ENCODE data around the gene MAP4K4.

MAP4K4 gene

GRCh38 chr2:101815739-101816391 lies 118.4 kb downstream of the MAP4K4 start:
- no peak for DNase-seq (ENCODE audit: low read depth)

- no peak for DNase-seq (ENCODE audit: low read depth)
Measured at GRCh38 chr2:101816598-101816997, 119.1 kb downstream of the MAP4K4 start.

DNA sequence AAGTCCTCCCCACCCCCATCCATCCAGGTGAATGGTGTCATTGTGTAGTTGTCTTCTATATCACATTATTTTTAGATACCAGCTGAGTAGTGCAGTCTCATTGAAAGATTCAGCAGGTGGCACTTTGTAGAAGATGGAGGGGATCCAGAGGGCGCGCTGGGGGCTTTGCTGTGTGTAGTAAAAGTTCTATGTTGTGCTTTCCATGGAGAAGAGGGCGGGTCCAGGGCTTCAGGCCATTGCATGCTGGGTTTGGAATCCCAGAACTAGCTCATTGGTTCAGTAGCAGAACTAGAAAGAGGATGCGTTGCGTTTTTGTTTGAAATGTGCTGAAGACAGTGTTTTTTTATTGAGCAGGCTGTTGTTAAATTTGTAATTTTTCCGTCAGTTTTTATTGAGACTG lies 120.0 kb downstream of the MAP4K4 start:
- DNase-seq (ENCODE audit: low read depth): no peak

- no peak for DNase-seq (ENCODE audit: low read depth)
Measured at GRCh38 chr2:101818531-101819451, 121.3 kb downstream of the MAP4K4 start.

DNA sequence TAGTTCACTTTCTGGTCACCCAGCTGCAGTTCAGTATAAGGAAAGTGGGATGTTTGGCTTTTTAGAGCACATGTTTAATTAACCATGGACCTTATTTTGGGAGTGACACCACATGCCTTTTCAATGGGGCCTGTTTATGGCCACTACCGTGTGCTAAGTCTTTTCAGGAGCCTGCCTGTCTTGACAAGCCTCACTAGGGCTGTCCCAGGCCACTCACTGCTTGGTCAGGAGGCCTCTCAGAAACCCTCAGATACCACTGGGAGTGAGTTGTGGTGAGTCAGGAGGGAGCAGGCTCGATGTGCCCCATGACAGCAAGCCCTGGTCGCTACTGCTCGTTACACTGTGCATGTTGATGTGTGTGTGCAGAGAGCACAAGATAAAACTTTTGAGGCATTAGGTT lies 123.0 kb downstream of the MAP4K4 start:
- no peak for DNase-seq (ENCODE audit: low read depth)

DNA sequence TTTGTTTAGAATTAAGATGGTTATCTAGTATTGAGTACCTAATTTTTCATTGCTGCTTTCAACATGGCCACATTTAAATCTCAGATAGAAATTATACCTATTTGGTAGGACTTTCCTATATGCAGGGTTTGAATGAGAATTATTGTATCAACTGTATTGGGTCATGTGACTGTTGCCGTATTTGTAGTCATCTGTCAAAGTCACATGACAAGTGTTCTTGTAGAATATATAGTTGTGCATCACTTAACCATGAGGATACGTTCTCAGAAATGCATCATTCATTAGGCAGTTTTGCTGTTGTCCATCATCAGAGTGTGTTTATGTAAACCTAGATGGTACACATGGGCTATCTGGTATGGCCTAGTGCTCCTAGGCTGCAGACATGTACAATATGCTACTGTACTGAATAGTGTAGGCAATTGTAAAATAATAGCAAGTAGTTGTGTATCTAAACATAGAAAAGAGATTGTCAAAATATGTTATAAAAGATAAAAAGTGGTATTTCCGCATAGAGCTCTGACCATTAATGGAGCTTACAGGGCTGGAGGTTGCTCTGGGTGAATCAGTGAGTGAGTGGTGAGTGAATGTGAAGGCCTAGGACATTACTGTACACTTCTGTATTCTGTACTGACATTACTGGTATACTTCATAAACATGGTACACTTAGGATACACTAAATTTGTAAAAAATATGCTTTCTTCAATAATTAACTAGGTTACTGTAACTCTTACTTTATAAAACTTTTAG lies 123.7 kb downstream of the MAP4K4 start:
- DNase-seq (ENCODE audit: low read depth): no peak

- no peak for DNase-seq (ENCODE audit: low read depth)
Measured at GRCh38 chr2:101821828-101822458, 124.4 kb downstream of the MAP4K4 start.

DNA sequence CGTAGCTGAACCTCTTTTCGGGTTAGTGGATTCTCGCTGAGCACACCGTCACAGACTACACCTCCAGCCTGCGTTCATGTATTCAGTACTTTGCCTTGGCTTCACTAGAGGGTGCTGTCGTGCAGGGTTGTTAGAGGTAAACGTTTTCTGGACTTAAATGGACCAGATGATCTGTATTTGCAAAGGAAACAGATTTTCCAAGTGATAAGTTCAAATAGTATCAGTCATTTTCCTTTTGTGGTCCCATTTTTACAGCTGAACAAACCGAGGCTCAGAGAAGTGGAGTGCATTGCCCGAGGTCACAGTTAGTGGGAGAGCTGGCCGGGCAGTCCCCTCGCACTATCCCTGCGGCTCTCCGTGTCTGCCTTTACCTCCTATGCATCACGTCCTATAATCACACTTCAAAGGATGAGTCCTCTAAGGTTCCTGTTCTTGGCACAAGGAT lies 125.9 kb downstream of the MAP4K4 start:
- DNase-seq (ENCODE audit: low read depth): peak; percentile 61

GRCh38 chr2:101823859-101824258 lies 126.4 kb downstream of the MAP4K4 start:
- no peak for DNase-seq (ENCODE audit: low read depth)

DNA sequence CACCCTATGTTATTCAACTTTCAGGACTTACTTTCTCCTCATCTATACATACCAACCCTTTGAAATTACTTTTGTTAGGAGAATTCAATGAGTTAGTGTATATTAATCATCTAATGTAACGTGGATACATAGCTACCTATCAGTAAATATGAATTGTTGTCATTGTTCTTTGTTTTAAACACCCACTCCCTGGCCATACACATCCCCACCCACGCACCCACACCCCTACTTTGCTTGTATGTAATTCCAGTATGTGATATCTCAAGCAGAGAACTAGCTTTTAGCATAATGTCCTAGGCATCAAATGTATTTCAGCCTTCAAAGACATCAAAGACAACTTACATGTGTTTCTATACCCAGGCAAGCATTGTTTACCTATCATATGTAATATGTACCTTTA lies 129.2 kb downstream of the MAP4K4 start:
- no peak for DNase-seq (ENCODE audit: low read depth)

GRCh38 chr2:101827246-101827645 lies 129.7 kb downstream of the MAP4K4 start:
- DNase-seq (ENCODE audit: low read depth): no peak

GRCh38 chr2:101828257-101828656 lies 130.8 kb downstream of the MAP4K4 start:
- no peak for DNase-seq (ENCODE audit: low read depth)

DNA sequence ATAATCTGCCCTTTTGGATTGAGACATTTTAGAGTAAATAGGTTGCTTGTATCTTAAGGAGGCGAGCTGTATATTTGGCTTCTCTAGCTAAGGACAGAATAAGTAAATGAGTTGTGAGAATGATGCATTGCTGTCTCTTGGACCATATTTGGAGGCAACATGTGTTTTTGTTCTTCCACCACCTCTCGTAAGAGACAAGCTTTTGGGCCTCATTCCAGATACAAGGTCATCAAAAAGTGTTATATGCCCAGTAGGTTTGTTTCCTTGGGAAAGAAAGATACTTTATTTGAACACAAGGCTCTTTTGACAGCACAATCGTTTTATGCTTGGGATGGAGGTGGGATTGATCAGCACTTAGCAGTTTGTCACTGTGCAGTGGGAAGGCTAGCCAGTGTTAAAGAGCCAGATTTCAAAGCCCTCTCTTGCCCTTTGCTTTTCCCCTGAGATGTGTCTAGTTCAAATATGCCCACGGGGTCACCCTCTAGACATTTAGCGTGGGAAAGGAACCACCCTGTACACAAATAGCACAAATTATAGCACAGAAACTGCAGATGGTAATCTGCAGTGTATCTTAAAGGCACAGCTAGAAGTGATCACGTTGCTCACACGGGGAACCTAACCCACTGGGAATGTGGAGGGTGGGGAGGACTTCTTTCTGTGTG lies 131.3 kb downstream of the MAP4K4 start:
- DNase-seq (ENCODE audit: low read depth): no peak

DNA sequence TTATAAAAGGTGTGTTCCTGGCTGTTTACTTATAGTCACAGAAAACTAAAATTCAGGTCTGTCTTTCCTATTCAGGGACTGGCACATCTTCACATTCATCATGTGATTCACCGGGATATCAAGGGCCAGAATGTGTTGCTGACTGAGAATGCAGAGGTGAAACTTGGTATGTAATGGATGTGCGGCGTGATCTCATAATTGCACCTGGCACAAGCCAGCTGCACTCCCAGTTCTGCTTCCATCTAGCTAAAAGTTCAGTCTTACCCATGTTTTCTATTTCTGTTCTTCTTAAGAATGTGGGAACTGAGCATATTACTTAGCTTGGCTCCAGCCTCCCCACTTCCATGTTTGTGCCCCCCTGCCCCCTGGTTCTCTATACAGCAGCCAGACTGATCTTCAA lies 131.9 kb downstream of the MAP4K4 start:
- DNase-seq (ENCODE audit: low read depth): no peak

GRCh38 chr2:101830146-101830545 lies 132.6 kb downstream of the MAP4K4 start:
- no peak for DNase-seq (ENCODE audit: low read depth)

GRCh38 chr2:101830555-101830954 lies 133.0 kb downstream of the MAP4K4 start:
- no peak for DNase-seq (ENCODE audit: low read depth)

- no peak for DNase-seq (ENCODE audit: low read depth)
Measured at GRCh38 chr2:101831351-101831865, 133.9 kb downstream of the MAP4K4 start.

DNA sequence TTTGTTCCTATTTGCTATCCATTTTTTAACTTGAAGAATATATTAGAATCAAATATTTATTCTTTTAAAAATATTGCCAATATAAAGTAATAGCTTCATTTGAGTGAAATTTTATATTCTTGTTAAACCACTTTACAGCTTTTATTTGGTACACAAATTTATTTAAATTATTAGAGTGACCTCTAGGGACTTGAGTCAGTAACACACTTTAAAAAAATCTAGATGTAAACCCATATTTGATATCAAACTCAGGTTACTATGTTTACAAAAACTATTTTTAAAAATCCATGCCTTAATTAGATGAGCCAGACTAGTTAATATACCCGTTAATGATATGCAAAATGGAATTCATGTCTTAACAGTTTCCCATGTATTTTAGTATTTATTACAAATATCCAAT lies 134.6 kb downstream of the MAP4K4 start:
- no peak for DNase-seq (ENCODE audit: low read depth)

- DNase-seq (ENCODE audit: low read depth): no peak
Measured at GRCh38 chr2:101833890-101834523, 136.5 kb downstream of the MAP4K4 start.

DNA sequence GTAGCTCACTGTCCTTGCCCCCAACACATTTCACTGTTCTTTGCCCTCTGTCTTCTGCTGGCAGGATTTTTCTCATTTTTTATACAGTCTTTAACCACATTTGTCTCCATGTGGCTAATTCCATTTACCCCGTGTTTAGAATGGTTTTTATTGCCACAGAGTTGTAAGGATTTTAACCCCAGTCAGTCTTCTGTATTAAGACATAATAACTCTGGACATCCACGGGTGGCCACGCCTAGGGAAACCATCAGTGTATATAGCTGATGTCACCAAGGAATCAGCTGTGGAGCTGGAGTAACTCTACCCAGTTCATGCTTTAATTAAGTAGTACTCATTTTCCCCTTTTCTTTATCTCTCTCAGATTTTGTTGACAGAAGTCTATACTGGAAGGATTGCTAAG lies 139.8 kb downstream of the MAP4K4 start:
- no peak for DNase-seq (ENCODE audit: low read depth)

All from fibroblast of the conjunctiva (primary cell).